GM12874 (cell line): ENCODE measurements around the gene TFPI.

Experiments used
- CTCF ChIP-seq: IDR thresholded peaks from 2 replicates; pipeline ENCODE4 v1.5.1; 2011; ENCODE audit warnings: low read depth, mild to moderate bottlenecking, control low read depth, low read length, moderate library complexity; ENCODE audit not compliant: insufficient read depth

The TFPI gene

GRCh38 chr2:187446711-187447110, 107.5 kb downstream of the TFPI start:
- TF ChIP-seq CTCF: no peak

- TF ChIP-seq CTCF: no peak
These were observed 109.2 kb downstream of the TFPI start for GRCh38 chr2:187445051-187445450.

GRCh38 chr2:187442778-187443177, 111.5 kb downstream of the TFPI start:
- no peak for TF ChIP-seq CTCF

GRCh38 chr2:187442378-187442777, 111.9 kb downstream of the TFPI start:
- TF ChIP-seq CTCF: no peak

GRCh38 chr2:187440101-187440675, 114.0 kb downstream of the TFPI start:
- no peak for TF ChIP-seq CTCF

- TF ChIP-seq CTCF: no peak
These were observed 115.8 kb downstream of the TFPI start for GRCh38 chr2:187438455-187438854.

- no peak for TF ChIP-seq CTCF
These were observed 118.5 kb downstream of the TFPI start for GRCh38 chr2:187435756-187436155.

- no peak for TF ChIP-seq CTCF
These were observed 119.2 kb downstream of the TFPI start for GRCh38 chr2:187435078-187435477.
